PFSK-1 (cell line): ENCODE data around the gene DHRSX.

Experiments
- FOXP2 ChIP-seq: optimal IDR thresholded peaks from 2 replicates; pipeline ENCODE3; 2011; ENCODE audit warnings: borderline replicate concordance, control low read depth, inconsistent platforms; ENCODE audit not compliant: insufficient read depth; ENCODE audit errors: extremely low read length, extremely low read depth
- POLR2AphosphoS5 ChIP-seq: IDR thresholded peaks from 2 replicates; pipeline ENCODE4 v1.6.1; 2012; ENCODE audit warnings: low read depth, mild to moderate bottlenecking, control low read depth, low read length, moderate library complexity
- REST ChIP-seq, 2 experiments: IDR thresholded peaks; 2 replicates each; pipeline versions ENCODE4 v1.6.1 to v1.8.0; 2011 to 2012; ENCODE audit warnings: low read depth in 2 of 2, low read length in 2 of 2, control low read depth in 1 of 2, inconsistent platforms in 1 of 2, mild to moderate bottlenecking in 1 of 2, moderate library complexity in 1 of 2; ENCODE audit not compliant: insufficient read depth in 1 of 2
- SIN3A ChIP-seq: IDR thresholded peaks from 2 replicates; pipeline ENCODE4 v1.6.1; 2012; ENCODE audit warnings: mild to moderate bottlenecking, low read length, moderate library complexity, borderline replicate concordance; ENCODE audit not compliant: insufficient read depth
- TAF1 ChIP-seq: IDR thresholded peaks from 2 replicates; pipeline ENCODE4 v1.6.1; 2012; ENCODE audit warnings: low read length, control low read depth, borderline replicate concordance; ENCODE audit not compliant: insufficient read depth

DHRSX gene

GRCh38 chrX:2441466-2441865 lies 59.3 kb downstream of the DHRSX start:
- TF ChIP-seq POLR2AphosphoS5, result no peak
- TF ChIP-seq TAF1, result no peak

GRCh38 chrX:2439613-2440012 lies 61.2 kb downstream of the DHRSX start:
- no peak for TF ChIP-seq POLR2AphosphoS5
- no peak for TF ChIP-seq TAF1
- TF ChIP-seq REST (IDR thresholded peaks at IDR 0.05; ENCODE audit: insufficient read depth in 1 of 2, low read depth in 2 of 2, low read length in 2 of 2), result no peak
- no peak for TF ChIP-seq SIN3A
- TF ChIP-seq FOXP2, result no peak

DNA sequence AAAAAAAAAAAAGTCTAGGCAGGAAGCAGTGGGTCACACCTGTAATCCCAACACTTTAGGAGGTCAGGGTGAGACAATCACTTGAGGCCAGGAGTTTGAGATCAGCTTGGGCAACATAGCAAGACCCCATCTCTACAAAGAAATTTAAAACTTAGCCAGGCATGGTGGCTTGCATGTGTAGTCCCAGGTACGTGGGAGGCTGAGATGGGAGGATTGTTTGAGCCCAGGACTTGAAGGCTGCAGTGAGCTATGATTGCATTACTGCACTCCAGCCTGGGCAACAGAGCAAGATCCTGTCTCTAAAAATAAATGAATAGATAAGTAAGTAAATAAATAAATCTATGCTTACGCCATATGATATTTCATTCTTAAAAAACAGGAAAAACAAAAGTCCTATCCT lies 65.3 kb downstream of the DHRSX start:
- TF ChIP-seq REST (IDR thresholded peaks at IDR 0.05; ENCODE audit: insufficient read depth in 1 of 2, low read depth in 2 of 2, low read length in 2 of 2) (no peak), SIN3A (no peak), TAF1 (no peak), FOXP2 (no peak), POLR2AphosphoS5 (no peak)

- TF ChIP-seq REST (IDR thresholded peaks at IDR 0.05; ENCODE audit: insufficient read depth in 1 of 2, low read depth in 2 of 2, low read length in 2 of 2), result no peak
- no peak for TF ChIP-seq SIN3A
- no peak for TF ChIP-seq TAF1
- no peak for TF ChIP-seq POLR2AphosphoS5
- TF ChIP-seq FOXP2, result no peak
Measured at GRCh38 chrX:2434270-2435163, 66.3 kb downstream of the DHRSX start.

- TF ChIP-seq TAF1 (no peak), POLR2AphosphoS5 (no peak)
Measured at GRCh38 chrX:2432298-2432863, 68.4 kb downstream of the DHRSX start.

GRCh38 chrX:2430265-2430825 lies 70.4 kb downstream of the DHRSX start:
- TF ChIP-seq REST (IDR thresholded peaks at IDR 0.05; ENCODE audit: insufficient read depth in 1 of 2, low read depth in 2 of 2, low read length in 2 of 2) (no peak), FOXP2 (no peak), POLR2AphosphoS5 (no peak), TAF1 (no peak), SIN3A (no peak)
